WI38 (cell line): Measurements from ENCODE around the gene LCLAT1.
"Not testable (repeated sequence)": the region's sequence is repeated elsewhere in the genome, so short reads cannot be mapped to it uniquely, and the experiment has no call there.

Experiments
- H3K4me3 ChIP-seq: 2 replicates; pipeline ENCODE4 v1.5.1; 2011; ENCODE audit warnings: low read depth, mild to moderate bottlenecking, control low read depth, low read length
- TF ChIP-seq, protein P1 (sequence below): IDR thresholded peaks from 2 replicates; pipeline ENCODE4 v1.5.1; 2012; ENCODE audit warnings: low read depth, mild to moderate bottlenecking, control low read depth, low read length

LCLAT1 gene

DNA sequence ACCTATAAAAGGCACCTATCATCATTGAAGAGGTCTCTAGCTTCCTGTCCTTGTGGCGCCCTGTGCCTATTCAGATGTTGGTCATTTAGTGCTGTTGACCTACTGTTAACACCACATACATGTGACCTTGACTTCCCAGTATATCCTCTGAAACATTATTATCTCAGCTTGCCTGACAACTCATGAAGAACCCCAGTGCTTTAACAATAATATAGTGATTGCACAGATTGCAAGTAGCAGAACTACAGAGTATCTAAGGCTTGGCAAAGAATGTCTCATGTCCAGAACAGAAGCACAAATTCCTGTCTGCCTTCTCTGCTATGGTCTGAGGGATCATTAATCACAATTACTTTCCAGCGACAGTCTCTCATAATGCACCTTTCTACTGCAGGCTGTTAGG lies 165.3 kb downstream of the LCLAT1 start:
- H3K4me3 ChIP-seq = no peak overlapping the region
- TF ChIP-seq, protein P1, sequence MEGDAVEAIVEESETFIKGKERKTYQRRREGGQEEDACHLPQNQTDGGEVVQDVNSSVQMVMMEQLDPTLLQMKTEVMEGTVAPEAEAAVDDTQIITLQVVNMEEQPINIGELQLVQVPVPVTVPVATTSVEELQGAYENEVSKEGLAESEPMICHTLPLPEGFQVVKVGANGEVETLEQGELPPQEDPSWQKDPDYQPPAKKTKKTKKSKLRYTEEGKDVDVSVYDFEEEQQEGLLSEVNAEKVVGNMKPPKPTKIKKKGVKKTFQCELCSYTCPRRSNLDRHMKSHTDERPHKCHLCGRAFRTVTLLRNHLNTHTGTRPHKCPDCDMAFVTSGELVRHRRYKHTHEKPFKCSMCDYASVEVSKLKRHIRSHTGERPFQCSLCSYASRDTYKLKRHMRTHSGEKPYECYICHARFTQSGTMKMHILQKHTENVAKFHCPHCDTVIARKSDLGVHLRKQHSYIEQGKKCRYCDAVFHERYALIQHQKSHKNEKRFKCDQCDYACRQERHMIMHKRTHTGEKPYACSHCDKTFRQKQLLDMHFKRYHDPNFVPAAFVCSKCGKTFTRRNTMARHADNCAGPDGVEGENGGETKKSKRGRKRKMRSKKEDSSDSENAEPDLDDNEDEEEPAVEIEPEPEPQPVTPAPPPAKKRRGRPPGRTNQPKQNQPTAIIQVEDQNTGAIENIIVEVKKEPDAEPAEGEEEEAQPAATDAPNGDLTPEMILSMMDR = no peak

DNA sequence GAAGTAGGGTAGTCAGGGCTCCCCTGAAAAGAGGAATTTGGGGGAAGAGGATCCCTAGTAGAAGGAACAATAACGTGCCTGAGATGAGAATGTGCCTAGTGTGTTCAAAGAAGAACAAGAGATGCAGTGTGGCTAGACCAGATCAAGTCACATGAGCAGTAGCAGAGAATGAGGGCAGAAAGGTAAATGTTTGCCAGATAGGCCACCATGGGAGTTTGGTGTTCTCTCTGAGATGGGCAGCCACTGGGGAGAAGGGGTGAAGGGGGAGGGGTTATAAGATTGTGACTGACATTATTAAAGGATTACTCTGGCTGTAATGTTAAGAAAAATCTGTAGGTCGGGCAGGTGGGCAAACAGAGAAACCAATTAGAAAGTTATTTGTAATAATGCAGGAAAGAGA lies 166.0 kb downstream of the LCLAT1 start:
- TF ChIP-seq, protein P1 = no peak
- no peak overlapping the region for H3K4me3 ChIP-seq

DNA sequence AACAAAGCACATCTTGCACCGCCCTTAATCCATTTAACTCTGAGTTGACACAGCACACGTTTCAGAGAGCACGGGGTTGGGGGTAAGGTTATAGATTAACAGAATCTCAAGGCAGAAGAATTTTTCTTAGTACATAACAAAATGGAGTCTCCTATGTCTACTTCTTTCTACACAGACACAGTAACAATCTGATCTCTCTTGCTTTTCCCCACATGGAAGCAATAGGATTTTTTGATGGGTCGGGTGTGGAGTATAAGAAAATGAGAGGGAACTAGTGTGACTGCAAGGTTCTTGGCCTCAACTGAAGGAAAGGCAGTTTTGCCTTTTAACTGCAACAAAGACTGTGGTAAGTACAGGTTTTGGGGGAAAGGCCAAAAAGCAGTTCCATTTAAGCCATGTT lies 167.2 kb downstream of the LCLAT1 start:
- H3K4me3 ChIP-seq = not testable (repeated sequence)

DNA sequence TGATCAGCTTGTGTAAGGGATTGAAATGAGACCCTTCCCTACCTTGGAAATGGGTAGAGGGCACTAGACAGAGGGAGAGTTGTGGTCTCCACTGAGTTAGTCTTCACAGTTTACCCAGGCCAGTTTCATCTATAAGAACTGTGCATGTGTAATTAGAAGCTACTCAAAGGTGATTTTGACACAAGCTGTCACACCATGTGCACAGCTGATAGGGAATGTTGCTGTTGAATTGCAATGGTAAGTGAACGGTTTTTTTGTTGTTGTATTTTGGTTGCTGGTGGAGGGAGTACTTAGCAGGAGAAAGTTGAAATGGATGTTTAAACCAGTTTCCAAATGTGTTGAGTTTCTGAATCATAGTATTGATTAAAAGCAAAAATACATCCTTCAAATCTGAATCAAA lies 168.9 kb downstream of the LCLAT1 start:
- TF ChIP-seq, protein P1 = no peak
- H3K4me3 ChIP-seq = no peak overlapping the region

DNA sequence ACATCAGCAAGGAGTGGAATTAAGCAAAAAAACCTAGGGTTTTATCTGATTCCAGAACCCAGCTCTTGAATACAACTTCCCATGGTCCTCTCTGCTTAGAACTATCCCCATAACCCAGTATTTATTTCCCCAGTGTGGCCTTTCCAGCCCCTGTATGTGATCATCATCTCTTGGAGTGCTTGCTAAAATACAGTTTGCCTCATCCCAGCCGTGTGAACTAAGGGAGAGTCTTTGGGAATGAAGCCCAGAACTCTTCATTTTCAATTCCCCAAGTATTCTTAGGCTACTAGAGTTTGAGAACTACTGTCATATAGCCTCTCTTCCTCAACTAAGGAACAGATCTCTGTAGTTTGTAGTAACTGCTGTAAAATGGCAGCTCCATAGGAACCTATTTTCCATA lies 173.1 kb downstream of the LCLAT1 start:
- no peak overlapping the region for H3K4me3 ChIP-seq
- TF ChIP-seq, protein P1 = no peak

DNA sequence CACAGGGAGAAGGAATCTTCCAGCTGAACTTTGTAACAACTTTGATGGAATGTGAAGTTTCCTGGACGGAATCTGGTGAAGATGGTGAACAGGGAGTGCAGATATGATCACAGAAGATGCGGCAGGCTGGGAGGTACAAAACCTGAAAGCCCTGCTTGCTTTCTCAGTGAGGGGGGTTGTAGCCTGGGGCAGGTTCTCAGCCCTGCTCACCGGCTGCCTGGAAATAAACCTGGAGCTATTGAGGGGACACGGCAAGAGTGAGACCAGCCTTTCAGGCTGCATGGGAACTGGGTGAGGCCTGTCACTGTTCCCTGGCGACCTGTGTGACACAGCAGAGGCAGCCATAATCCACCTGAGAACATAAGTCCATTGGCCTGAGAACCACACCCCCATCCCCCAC lies 174.8 kb downstream of the LCLAT1 start:
- TF ChIP-seq, protein P1 = no peak
- no peak overlapping the region for H3K4me3 ChIP-seq

DNA sequence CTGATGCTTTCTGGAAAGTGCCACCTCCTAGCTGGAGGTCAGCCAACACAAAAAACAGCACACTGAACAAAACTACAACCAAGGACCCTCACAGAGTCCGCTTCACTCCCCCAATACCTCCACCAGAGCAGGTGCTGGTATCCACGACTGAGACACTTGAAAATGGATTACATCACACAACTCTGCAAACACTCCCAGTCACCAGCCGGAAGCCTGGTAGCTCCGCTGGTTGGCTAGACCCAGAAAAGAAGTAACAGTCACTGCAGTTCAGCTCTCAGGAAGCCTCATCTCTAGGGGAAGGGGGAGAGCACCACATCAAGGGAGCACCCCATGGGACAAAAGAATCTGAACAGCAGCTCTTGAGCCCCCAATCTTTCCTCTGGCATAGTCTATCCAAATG lies 175.4 kb downstream of the LCLAT1 start:
- H3K4me3 ChIP-seq = no peak overlapping the region
- TF ChIP-seq, protein P1 = no peak

DNA sequence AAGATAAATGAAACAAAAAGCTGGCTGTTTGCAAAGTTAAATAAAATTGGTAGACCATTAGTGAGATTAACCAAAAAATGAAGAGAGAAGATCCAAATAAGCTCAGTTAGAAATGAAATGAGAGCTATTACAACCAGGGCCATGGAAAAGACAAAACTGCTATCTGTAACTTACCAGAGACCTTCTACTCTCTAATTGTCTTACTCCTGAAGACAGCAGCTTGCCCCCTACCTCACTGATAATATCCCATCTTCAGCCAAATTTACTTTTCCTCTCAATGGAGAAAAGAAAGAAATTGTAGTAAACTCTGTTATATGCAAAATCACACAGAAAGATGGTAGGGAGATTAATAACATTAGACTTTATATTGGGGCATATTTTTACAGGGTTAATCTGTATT lies 178.2 kb downstream of the LCLAT1 start:
- TF ChIP-seq, protein P1 = no peak
- no peak overlapping the region for H3K4me3 ChIP-seq
